GM23338 (cell line): ENCODE measurements around the gene APRT. TPM values are rescaled to one million over a fixed set of nuclear protein-coding genes. Genes with fewer than 3 reads are reported as not detected.

Experiments
- ATAC-seq: fragments of 200-7000 bp; cut with Tn5 transposase; 3 replicates; pipeline ENCODE4 v1.9.1; 2020
- DNase-seq: peaks from one replicate; pipeline ENCODE4 v3.0.0-alpha.2; 2015; ENCODE audit warnings: low spot score
- H2AFZ ChIP-seq: fragments of 200-600 bp; sonication (generic); 2 replicates; pipeline ENCODE4 v1.8.0; 2016; ENCODE audit warnings: antibody characterized with exemption, mild to moderate bottlenecking, moderate library complexity
- H3F3A ChIP-seq: fragments of 200-600 bp; sonication (generic); replicated peaks from 2 replicates; pipeline ENCODE4 v1.8.0; 2017; ENCODE audit warnings: antibody characterized with exemption, mixed run types, low read depth
- H3K27ac ChIP-seq: fragments of 200-600 bp; sonication (generic); 2 replicates; pipeline ENCODE4 v1.6.1; 2016; ENCODE audit warnings: low read depth
- H3K27me3 ChIP-seq: fragments of 200-600 bp; sonication (generic); 2 replicates; pipeline ENCODE4 v1.8.0; 2016; ENCODE audit warnings: mild to moderate bottlenecking, mixed run types, moderate library complexity; ENCODE audit not compliant: insufficient read depth
- H3K36me3 ChIP-seq: fragments of 200-600 bp; sonication (generic); 2 replicates; pipeline ENCODE4 v1.8.0; 2016; ENCODE audit warnings: mild to moderate bottlenecking; ENCODE audit not compliant: insufficient read depth
- H3K4me1 ChIP-seq: fragments of 200-600 bp; sonication (generic); 2 replicates; pipeline ENCODE4 v1.8.0; 2016; ENCODE audit warnings: mild to moderate bottlenecking, moderate library complexity; ENCODE audit not compliant: insufficient read depth
- H3K4me2 ChIP-seq: fragments of 200-600 bp; sonication (generic); 2 replicates; pipeline ENCODE4 v1.7.1; 2017; ENCODE audit warnings: mixed run types
- H3K4me3 ChIP-seq: fragments of 200-600 bp; sonication (generic); 2 replicates; pipeline ENCODE4 v1.6.1; 2016; ENCODE audit warnings: mixed run types
- H3K79me2 ChIP-seq: fragments of 200-600 bp; sonication (generic); replicated peaks from 2 replicates; pipeline ENCODE4 v1.8.0; 2017; ENCODE audit warnings: mild to moderate bottlenecking; ENCODE audit not compliant: insufficient read depth
- H3K9me2 ChIP-seq: fragments of 200-600 bp; sonication (generic); 2 replicates; pipeline ENCODE4 v1.8.0; 2017; ENCODE audit not compliant: insufficient read depth
- H4K20me1 ChIP-seq: fragments of 200-600 bp; sonication (generic); replicated peaks from 2 replicates; pipeline ENCODE4 v1.8.0; 2017; ENCODE audit warnings: mild to moderate bottlenecking; ENCODE audit not compliant: insufficient read depth
- H3K27ac Mint-ChIP-seq: 2 replicates; pipeline ENCODE4 v1.8.0; 2020; ENCODE audit warnings: inconsistent platforms, mild to moderate bottlenecking, moderate library complexity, mixed read lengths
- H3K27me3 Mint-ChIP-seq: 3 replicates; pipeline ENCODE4 v1.8.0; 2022; ENCODE audit warnings: low read depth, mild to moderate bottlenecking, moderate library complexity, mixed read lengths, inconsistent platforms; ENCODE audit not compliant: insufficient read depth, poor library complexity
- H3K36me3 Mint-ChIP-seq: 3 replicates; pipeline ENCODE4 v1.8.0; 2021; ENCODE audit warnings: low read depth, mild to moderate bottlenecking, inconsistent platforms, moderate library complexity, mixed read lengths
- H3K4me1 Mint-ChIP-seq: 3 replicates; pipeline ENCODE4 v1.8.0; 2020; ENCODE audit warnings: mild to moderate bottlenecking, inconsistent platforms, mixed read lengths
- H3K4me3 Mint-ChIP-seq: 3 replicates; pipeline ENCODE4 v1.8.0; 2021; ENCODE audit warnings: moderate library complexity, mild to moderate bottlenecking, inconsistent platforms, mixed read lengths
- H3K9me3 Mint-ChIP-seq: 3 replicates; pipeline ENCODE4 v1.8.0; 2020; ENCODE audit warnings: moderate library complexity, mild to moderate bottlenecking, inconsistent platforms, mixed read lengths
- CREB1 ChIP-seq: fragments of 250-450 bp; sonication (Bioruptor Pico); IDR thresholded peaks from 2 replicates; pipeline ENCODE4 v1.5.0; 2020; ENCODE audit warnings: low read depth, mild to moderate bottlenecking, moderate library complexity
- CTCF ChIP-seq, 2 experiments: fragments of 200-600 bp in 1 of 2; sonication (generic) in 1 of 2; conservative IDR thresholded peaks; 2 replicates each; pipeline versions ENCODE4 v1.5.1 to v1.6.1; 2016 to 2017; ENCODE audit warnings: antibody characterized with exemption in 2 of 2, low read depth in 2 of 2, mild to moderate bottlenecking in 2 of 2, moderate library complexity in 1 of 2
- ETS1 ChIP-seq: IDR thresholded peaks from 2 replicates; pipeline ENCODE4 v1.6.1; 2016; ENCODE audit warnings: antibody characterized with exemption
- EZH2 ChIP-seq: fragments of 200-600 bp; sonication (generic); IDR thresholded peaks from one replicate; pipeline ENCODE4 v1.8.0; 2017; ENCODE audit warnings: antibody characterized with exemption, mild to moderate bottlenecking, low read depth; ENCODE audit not compliant: unreplicated experiment
- EZH2phosphoT487 ChIP-seq: fragments of 200-600 bp; sonication (generic); IDR thresholded peaks from one replicate; pipeline ENCODE4 v1.8.1; 2018; ENCODE audit warnings: antibody characterized with exemption; ENCODE audit not compliant: unreplicated experiment
- JUNB ChIP-seq: IDR thresholded peaks from one replicate; pipeline ENCODE4 v1.6.1; 2016; ENCODE audit warnings: antibody characterized with exemption; ENCODE audit not compliant: unreplicated experiment
- NANOG ChIP-seq: IDR thresholded peaks from 2 replicates; pipeline ENCODE4 v1.6.1; 2016; ENCODE audit warnings: antibody characterized with exemption, borderline replicate concordance
- POLR2AphosphoS5 ChIP-seq: IDR thresholded peaks from 2 replicates; pipeline ENCODE4 v1.6.1; 2016; ENCODE audit warnings: antibody characterized with exemption, low read depth
- ZNF114 ChIP-seq: fragments of 250-450 bp; sonication (Bioruptor Pico); IDR thresholded peaks from 2 replicates; pipeline ENCODE4 v1.5.0; 2020; ENCODE audit warnings: mild to moderate bottlenecking, moderate library complexity
- ZNF331 ChIP-seq: fragments of 250-450 bp; sonication (Bioruptor Pico); IDR thresholded peaks from 2 replicates; pipeline ENCODE4 v1.5.0; 2020; ENCODE audit warnings: low read depth, mild to moderate bottlenecking, moderate library complexity
- ZNF462 ChIP-seq: fragments of 250-450 bp; sonication (Bioruptor Pico); IDR thresholded peaks from 2 replicates; pipeline ENCODE4 v1.5.0; 2020; ENCODE audit warnings: mild to moderate bottlenecking, moderate library complexity
- polyA plus RNA-seq: library from polyadenylated mRNA; unstranded; fragments of >200 nt; fragmentation: Nextera tagmentation; extraction: Ambion mirVana; gene quantifications from 2 replicates; pipeline ENCODE4 v1.2.1, GENCODE V29; 2016
- total RNA-seq: library from RNA; depleted of rRNA; stranded (reverse); fragments of >200 nt; shearing (Covaris generic); gene quantifications from 2 replicates; pipeline ENCODE4 v1.2.3, GENCODE V29; 2014
- TF ChIP-seq, protein P1 (sequence below): IDR thresholded peaks from one replicate; pipeline ENCODE4 v1.6.1; 2018; ENCODE audit warnings: antibody characterized with exemption; ENCODE audit not compliant: unreplicated experiment

Gene APRT
- total and polyA plus RNA-seq, 2 experiments from 2014 or later = 250 to 522 TPM

DNA sequence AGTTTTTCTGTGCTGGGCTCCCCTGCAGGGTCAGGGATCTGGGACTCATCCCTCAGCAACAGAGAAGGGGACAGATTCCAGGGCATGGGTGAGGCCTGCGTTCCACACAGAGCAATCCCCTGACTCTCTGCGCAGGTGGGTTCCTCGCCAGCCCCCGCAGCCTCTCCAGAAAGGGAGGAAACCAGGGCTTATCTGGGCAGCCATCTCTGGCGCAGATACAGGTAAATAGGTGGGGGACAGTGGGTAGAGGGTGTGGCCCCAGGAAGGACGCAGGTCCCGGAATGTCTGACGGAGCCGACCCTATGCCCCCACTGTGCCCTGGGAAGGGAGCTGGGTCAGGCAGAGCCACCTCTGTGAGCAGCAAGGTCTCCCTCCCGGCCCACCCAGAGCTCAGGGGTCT, 49.9 kb downstream of the APRT start:
- no peak overlapping the region for H3K27ac Mint-ChIP-seq
- TF ChIP-seq NANOG (no peak), JUNB (no peak), ETS1 (no peak), EZH2 (no peak), CTCF (conservative IDR thresholded peaks at IDR 0.05; ENCODE audit: low read depth in 2 of 2) (no peak), EZH2phosphoT487 (no peak), CREB1 (CRISPR knock-in tag) (no peak), ZNF114 (CRISPR knock-in tag) (no peak), POLR2AphosphoS5 (no peak), ZNF331 (CRISPR knock-in tag) (no peak), ZNF462 (CRISPR knock-in tag) (no peak)
- TF ChIP-seq, protein P1, sequence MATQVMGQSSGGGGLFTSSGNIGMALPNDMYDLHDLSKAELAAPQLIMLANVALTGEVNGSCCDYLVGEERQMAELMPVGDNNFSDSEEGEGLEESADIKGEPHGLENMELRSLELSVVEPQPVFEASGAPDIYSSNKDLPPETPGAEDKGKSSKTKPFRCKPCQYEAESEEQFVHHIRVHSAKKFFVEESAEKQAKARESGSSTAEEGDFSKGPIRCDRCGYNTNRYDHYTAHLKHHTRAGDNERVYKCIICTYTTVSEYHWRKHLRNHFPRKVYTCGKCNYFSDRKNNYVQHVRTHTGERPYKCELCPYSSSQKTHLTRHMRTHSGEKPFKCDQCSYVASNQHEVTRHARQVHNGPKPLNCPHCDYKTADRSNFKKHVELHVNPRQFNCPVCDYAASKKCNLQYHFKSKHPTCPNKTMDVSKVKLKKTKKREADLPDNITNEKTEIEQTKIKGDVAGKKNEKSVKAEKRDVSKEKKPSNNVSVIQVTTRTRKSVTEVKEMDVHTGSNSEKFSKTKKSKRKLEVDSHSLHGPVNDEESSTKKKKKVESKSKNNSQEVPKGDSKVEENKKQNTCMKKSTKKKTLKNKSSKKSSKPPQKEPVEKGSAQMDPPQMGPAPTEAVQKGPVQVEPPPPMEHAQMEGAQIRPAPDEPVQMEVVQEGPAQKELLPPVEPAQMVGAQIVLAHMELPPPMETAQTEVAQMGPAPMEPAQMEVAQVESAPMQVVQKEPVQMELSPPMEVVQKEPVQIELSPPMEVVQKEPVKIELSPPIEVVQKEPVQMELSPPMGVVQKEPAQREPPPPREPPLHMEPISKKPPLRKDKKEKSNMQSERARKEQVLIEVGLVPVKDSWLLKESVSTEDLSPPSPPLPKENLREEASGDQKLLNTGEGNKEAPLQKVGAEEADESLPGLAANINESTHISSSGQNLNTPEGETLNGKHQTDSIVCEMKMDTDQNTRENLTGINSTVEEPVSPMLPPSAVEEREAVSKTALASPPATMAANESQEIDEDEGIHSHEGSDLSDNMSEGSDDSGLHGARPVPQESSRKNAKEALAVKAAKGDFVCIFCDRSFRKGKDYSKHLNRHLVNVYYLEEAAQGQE = no peak
- H3K4me1 Mint-ChIP-seq = peaks cover 49% of the 10 kb centered on the region
- H3K4me3 ChIP-seq = no peak overlapping the region
- no peak overlapping the region for H3K27ac ChIP-seq
- peaks cover 9% of the 10 kb centered on the region for H3K4me1 ChIP-seq
- H3K9me2 ChIP-seq = no peaks in the 10 kb centered on the region
- peaks cover 20% of the 10 kb centered on the region for H3K27me3 Mint-ChIP-seq
- no peaks in the 10 kb centered on the region; the same call in 2 of the 3 replicates for H3K36me3 Mint-ChIP-seq
- H3K79me2 ChIP-seq = peaks cover 24% of the 10 kb centered on the region
- DNase-seq = no peak
- H3F3A ChIP-seq = peaks cover 11% of the 10 kb centered on the region; the same call in 1 of the 2 replicates
- H2AFZ ChIP-seq = no peak overlapping the region
- no peaks in the 10 kb centered on the region for H3K27me3 ChIP-seq
- H3K4me2 ChIP-seq = no peak overlapping the region
- H3K9me3 Mint-ChIP-seq = no peaks in the 10 kb centered on the region
- H3K36me3 ChIP-seq = no peaks in the 10 kb centered on the region
- no peak overlapping the region for H3K4me3 Mint-ChIP-seq
- no peaks in the 10 kb centered on the region for H4K20me1 ChIP-seq
- ATAC-seq = no peak
